NCI-H1105 treated with DMSO at 0.1 percent for 48 hours (cell line): ENCODE results near the gene LYSMD1.

ENCODE experiments used
- DNase-seq: peaks from one replicate; lab custom pipeline; 2025; lab: John Stamatoyannopoulos, UW

The LYSMD1 gene

GRCh38 chr1:151175863-151176262 lies 10.2 kb upstream of the LYSMD1 start, which contains the start of gene TMOD4:
Gene TMOD4, minus strand, starts transcription at chr1:151175981. Its CDS starts 1,106 bp downstream, at chr1:151174875.
- no peak for DNase-seq

GRCh38 chr1:151175041-151175741 lies 9.5 kb upstream of the LYSMD1 start:
- no peak for DNase-seq

GRCh38 chr1:151171190-151171589 lies 5.5 kb upstream of the LYSMD1 start:
- DNase-seq = no peak

- DNase-seq = no peak
These were observed 1.4 kb upstream of the LYSMD1 start for GRCh38 chr1:151167116-151167515.

GRCh38 chr1:151166505-151166956 lies 829 bp upstream of the LYSMD1 start:
- no peak for DNase-seq

- DNase-seq = peak; percentile 41
These were observed 393 bp downstream of the LYSMD1 start for GRCh38 chr1:151165281-151165737.

DNA sequence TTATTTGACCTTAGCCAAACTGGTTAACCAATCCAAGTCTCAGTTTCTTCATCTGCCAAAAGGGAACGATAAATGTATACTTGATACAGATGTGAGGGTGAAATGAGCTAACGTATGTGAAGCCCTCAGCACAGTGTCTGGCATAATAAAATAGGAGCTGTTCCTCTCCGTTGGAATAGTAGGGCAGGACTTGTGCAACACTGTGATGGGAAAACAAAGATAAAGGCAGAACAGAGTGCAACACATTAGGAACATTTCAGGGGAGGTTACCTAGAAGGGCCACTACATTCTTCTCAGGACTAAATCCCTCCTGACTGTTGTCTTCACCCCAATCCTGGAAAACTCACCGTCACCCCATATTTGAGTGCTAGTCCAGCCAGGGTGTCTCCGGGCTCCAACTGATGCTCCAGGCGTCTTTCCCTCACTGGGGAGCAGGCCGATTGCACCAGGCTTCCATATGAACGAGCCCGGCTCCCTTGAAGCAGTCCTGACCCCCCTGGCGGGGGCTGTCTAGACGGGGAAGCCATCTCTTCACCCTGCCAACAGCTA lies 896 bp downstream of the LYSMD1 start:
- no peak for DNase-seq

GRCh38 chr1:151159373-151159772 lies 6.3 kb downstream of the LYSMD1 start:
- no peak for DNase-seq

DNA sequence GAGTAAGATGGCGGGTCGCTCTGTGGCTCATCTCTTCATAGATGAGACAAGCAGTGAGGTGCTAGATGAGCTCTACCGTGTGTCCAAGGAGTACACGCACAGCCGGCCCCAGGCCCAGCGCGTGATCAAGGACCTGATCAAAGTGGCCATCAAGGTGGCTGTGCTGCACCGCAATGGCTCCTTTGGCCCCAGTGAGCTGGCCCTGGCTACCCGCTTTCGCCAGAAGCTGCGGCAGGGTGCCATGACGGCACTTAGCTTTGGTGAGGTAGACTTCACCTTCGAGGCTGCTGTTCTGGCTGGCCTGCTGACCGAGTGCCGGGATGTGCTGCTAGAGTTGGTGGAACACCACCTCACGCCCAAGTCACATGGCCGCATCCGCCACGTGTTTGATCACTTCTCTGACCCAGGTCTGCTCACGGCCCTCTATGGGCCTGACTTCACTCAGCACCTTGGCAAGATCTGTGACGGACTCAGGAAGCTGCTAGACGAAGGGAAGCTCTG lies 6.9 kb downstream of the LYSMD1 start:
- no peak for DNase-seq

DNA sequence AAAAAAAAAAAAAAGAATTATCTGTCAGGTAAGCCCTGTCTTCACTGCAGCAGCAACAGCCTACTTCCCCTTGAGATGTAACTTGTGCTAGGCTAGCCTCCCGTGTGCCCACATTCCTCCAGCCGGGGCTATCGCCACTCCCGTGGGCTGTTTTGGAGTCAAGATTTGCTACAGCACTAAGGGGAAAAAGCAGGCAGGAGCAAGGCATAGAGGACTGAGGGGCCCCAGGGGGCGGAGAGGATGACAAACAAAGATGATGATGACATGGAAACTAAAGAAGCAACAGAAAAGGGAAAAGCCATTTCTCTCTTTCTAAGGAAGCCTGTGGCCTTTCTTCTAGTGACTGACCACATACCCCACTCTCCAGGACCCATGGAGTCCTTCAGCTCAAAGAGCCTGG lies 7.4 kb downstream of the LYSMD1 start:
- no peak for DNase-seq

- no peak for DNase-seq
These were observed 8.6 kb downstream of the LYSMD1 start for GRCh38 chr1:151157067-151157531.

DNA sequence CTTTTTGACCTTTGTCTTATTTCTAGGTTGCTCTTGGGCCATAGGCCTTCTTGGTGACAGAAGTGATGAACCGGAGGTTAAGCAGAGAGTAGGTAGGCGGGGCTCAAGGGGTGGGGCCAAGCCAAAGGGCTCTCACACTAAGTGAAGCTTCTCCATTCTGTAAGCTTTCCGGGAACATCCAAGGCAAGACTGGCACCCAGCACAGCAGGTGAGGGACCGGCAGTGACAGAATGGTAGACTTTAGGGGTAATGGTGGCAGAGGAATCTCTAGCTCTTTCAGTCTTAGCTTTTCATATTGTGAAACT lies 9.2 kb downstream of the LYSMD1 start, which contains the start of gene TNFAIP8L2:
TSS of gene TNFAIP8L2 (plus strand) at position 135 of the 305 bp plus-strand sequence. CDS start 2,049 bp downstream, outside the sequence.
- DNase-seq = no peak

- DNase-seq = no peak
These were observed 18.0 kb downstream of the LYSMD1 start for GRCh38 chr1:151147665-151148064.

GRCh38 chr1:151147132-151147503 lies 18.6 kb downstream of the LYSMD1 start:
- DNase-seq = no peak

DNA sequence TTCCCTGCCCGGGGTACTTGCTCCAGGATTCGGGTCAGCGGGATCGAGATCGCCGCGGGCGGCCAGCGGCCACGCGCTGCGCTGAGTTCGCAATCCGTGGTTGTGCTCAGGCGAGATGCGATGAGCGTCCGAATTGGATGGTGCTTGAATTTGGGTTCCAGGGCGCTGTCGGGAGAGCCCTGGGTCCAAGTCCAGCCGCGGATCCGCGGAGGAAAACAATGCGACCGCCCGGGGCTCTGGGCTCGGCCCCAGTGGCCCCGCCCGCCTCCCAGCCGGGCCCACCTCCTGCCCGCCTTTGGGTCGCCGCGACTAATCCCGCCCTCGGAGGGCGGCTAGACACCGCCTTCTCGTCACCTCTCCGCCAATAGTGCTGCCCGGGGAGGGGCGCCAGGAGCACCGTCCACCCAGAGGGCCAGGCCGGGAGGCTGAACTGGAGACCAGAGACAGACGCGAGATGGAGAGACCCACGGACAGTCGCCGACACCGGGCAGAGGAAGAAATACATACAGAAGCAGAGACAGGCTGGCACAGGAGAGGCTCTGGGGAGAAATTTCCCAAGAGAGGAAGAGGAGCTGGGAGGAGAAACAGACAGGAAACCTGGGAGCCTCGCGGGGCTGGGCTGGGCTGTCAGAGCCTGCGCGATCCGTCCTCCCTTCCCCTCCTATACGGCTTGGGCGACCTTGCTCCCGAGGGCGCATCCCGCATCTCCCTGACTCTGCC lies 19.1 kb downstream of the LYSMD1 start, which contains the start of gene SEMA6C:
TSS of gene SEMA6C (minus strand) at position 220 of the 720 bp plus-strand sequence. CDS start 4,010 bp downstream, outside the sequence.
- peak; percentile 87 for DNase-seq

GRCh38 chr1:151146072-151146411 lies 19.7 kb downstream of the LYSMD1 start:
- DNase-seq = no peak

GRCh38 chr1:151145304-151146071 lies 20.2 kb downstream of the LYSMD1 start:
- no peak for DNase-seq

- no peak for DNase-seq
These were observed 21.0 kb downstream of the LYSMD1 start for GRCh38 chr1:151144474-151145303.

- no peak for DNase-seq
These were observed 21.7 kb downstream of the LYSMD1 start for GRCh38 chr1:151143986-151144385.

DNA sequence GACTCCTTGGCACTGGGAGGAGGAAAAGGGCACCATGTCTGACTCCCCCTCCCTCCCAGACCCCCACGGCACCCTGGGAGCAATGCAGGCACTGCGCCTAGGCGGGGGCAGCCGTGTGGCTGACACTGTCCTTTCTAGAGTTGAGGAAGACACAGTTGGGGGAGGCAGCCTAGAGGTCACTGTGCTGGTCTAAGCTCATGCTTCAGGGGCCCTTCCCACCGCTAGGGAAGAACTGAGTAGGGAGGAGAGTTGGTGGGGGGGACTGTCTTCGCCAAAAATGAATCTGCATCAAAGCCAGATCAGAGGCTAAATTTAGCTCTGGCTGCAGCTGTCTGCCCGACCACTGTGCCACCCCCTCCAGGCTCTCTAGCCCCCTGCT lies 22.7 kb downstream of the LYSMD1 start:
- no peak for DNase-seq

GRCh38 chr1:151142411-151143056 lies 23.2 kb downstream of the LYSMD1 start:
- no peak for DNase-seq
